OCI-LY7 (cell line): ENCODE results near the gene SLC66A2.

Source experiments
- EZH2phosphoT487 ChIP-seq: fragments of 200-600 bp; sonication (generic); IDR thresholded peaks from 2 replicates; pipeline ENCODE4 v1.6.1; 2018; ENCODE audit warnings: low read depth, borderline replicate concordance, mild to moderate bottlenecking, mixed run types, antibody characterized with exemption, low read length, moderate library complexity, mixed read lengths
- TF ChIP-seq, protein P1 (sequence below): fragments of 200-600 bp; sonication (generic); conservative IDR thresholded peaks from 2 replicates; pipeline ENCODE4 v1.5.1; 2014; ENCODE audit warnings: mild to moderate bottlenecking, antibody characterized with exemption, low read length, moderate library complexity, mixed read lengths

DNA sequence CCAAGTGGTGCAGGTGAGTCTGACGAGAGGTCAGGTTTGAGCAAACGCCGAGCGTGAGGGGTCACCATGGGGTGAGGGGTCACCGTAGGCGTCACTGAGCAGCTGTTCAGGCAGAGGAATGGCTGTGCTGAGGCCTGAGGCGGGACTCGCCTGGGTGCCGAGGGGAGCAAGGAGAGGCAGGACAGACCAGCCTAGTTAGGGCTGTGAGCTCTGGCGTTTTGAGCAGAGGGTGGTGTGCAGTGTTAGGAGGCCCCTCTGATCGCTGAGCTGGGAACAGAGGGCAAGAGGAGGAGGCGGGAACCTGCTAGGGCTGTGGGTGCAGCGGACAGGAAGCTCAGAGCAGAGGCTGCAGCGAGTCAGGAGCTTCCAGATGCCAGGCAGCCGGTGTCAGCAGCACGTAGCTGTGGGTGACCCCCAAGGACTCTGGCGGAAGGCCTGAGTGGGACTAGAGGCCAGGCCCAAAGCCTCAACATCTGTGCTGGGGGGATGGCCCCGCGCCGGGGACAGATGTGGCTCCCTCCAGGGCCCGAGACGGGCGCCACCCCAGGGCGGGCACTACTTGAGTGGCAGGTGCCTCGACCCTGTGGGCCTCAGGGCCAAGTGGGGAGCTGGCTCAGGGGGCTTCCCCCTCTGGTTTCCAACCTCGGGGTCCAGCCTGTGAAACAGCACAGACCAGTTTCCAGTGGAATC lies 98.0 kb downstream of the SLC66A2 start:
- TF ChIP-seq, protein P1, sequence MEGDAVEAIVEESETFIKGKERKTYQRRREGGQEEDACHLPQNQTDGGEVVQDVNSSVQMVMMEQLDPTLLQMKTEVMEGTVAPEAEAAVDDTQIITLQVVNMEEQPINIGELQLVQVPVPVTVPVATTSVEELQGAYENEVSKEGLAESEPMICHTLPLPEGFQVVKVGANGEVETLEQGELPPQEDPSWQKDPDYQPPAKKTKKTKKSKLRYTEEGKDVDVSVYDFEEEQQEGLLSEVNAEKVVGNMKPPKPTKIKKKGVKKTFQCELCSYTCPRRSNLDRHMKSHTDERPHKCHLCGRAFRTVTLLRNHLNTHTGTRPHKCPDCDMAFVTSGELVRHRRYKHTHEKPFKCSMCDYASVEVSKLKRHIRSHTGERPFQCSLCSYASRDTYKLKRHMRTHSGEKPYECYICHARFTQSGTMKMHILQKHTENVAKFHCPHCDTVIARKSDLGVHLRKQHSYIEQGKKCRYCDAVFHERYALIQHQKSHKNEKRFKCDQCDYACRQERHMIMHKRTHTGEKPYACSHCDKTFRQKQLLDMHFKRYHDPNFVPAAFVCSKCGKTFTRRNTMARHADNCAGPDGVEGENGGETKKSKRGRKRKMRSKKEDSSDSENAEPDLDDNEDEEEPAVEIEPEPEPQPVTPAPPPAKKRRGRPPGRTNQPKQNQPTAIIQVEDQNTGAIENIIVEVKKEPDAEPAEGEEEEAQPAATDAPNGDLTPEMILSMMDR, result no peak
- no peak for TF ChIP-seq EZH2phosphoT487
